Omental fat pad (tissue), 4 donors: ENCODE data around the gene CLMP. TPM values are rescaled to one million over a fixed set of nuclear protein-coding genes. Genes with fewer than 3 reads are reported as not detected.
A peak's percentile ranks its signal among the peaks of the same experiment; 100 is the strongest.

Experiments
- ATAC-seq: fragments of 150-250 bp; one replicate; pipeline ENCODE4 v1.9.1; 2016; ENCODE audit warnings: mild to moderate bottlenecking, moderate library complexity; ENCODE audit not compliant: low FRiP score
- DNase-seq: peaks from one replicate; pipeline ENCODE4 v3.0.0-alpha.2; 2019; ENCODE audit warnings: low spot score
- CTCF ChIP-seq, 3 donors: fragments of 450-650 bp; IDR thresholded peaks; one replicate each; pipeline ENCODE4 v1.5.1; 2016 to 2017; ENCODE audit warnings: antibody characterized with exemption in 3 of 3, mild to moderate bottlenecking in 3 of 3, moderate library complexity in 2 of 3
- total RNA-seq, 4 donors: library from RNA; depleted of rRNA; stranded (reverse); fragments of >200 nt; gene quantifications; one replicate each; pipeline ENCODE4 v1.1.0, GENCODE V29; 2016

The CLMP gene, protein sequence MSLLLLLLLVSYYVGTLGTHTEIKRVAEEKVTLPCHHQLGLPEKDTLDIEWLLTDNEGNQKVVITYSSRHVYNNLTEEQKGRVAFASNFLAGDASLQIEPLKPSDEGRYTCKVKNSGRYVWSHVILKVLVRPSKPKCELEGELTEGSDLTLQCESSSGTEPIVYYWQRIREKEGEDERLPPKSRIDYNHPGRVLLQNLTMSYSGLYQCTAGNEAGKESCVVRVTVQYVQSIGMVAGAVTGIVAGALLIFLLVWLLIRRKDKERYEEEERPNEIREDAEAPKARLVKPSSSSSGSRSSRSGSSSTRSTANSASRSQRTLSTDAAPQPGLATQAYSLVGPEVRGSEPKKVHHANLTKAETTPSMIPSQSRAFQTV
- total RNA-seq = 100 to 1,000 TPM in 3 of 4 donors, 10 to 100 TPM in 1; 89.7 to 182 (median 157) TPM

DNA sequence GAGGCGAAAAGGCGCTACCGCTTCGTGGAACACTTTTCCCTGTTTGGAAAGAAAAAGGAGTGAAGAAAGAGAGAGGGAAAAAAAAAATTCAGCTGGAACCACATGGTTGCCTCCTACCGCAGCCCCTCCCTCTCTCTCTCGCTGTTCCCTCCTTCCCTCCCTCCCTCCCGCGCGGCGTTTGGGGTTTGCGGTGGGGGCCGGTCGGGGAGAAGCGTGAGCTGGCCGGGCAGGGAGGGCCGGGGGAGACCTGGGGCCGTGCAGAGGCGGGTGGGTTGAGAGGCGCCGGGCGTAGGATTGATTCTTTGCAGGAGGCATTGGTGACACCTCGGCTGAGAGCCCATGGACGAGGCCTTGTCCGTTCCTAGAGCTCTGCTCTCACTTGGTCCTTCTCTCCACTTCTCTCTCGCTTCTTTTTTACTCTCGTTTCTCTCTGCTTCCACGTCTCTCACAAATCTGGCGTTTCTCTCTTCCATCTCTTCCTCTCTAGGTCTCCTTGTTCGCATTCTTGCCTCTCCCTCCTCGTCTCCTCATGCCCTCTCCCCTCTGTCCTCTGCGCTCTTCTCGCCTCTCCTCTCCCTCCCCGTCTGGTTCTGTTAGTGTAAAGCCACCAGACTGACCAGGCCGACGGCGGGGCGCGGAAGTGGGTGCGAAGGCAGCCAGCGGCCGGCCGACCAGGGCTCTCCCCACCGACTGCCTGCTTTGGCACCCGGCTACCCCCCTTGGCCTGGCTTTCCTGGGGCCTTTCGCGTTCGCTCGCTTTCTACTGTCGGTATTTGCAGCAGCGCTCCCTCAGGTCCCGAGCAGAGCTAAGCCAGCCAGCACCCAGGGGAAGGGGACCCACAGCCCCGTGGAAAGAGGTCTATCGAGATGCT lies at the start of gene CLMP:
Gene CLMP, minus strand, starts transcription at position 61 of the 872 bp plus-strand sequence. CDS start 308 bp downstream, outside the sequence.
- no peak for DNase-seq
- peak; percentile 72 for ATAC-seq
- no peak for TF ChIP-seq CTCF (IDR thresholded peaks at IDR 0.05)

- no peak for TF ChIP-seq CTCF (IDR thresholded peaks at IDR 0.05)
- DNase-seq = no peak
- no peak for ATAC-seq
Measured at GRCh38 chr11:123241874-123242543, 47.0 kb upstream of the CLMP start.

DNA sequence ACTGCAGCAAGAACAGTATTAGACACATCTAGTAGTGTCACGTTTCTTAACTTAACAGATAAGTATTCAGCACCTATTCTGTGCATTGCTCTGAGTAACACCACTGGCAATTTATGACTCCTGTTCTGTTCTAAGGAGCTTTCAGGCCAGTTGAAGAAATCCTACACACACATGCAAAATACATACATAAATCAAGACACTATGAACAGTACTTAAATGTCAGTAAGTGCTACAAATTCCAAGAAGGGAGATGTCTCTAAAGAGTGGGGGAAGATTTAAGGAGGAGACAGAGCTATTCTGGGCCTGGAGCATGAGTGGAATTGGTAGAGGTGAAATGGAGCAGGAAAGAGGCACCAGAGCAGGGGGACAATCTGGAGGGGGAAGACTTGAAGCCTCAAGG lies 46.2 kb upstream of the CLMP start:
- DNase-seq (no peak), ATAC-seq (no peak)
- no peak for TF ChIP-seq CTCF (IDR thresholded peaks at IDR 0.05)

GRCh38 chr11:123239191-123240150 lies 44.4 kb upstream of the CLMP start:
- DNase-seq (no peak), ATAC-seq (peak; percentile 37)
- no peak for TF ChIP-seq CTCF (IDR thresholded peaks at IDR 0.05)

- no peak for TF ChIP-seq CTCF (IDR thresholded peaks at IDR 0.05)
- ATAC-seq = no peak
- DNase-seq = no peak
Measured at GRCh38 chr11:123238297-123238696, 43.2 kb upstream of the CLMP start.

- TF ChIP-seq CTCF (IDR thresholded peaks at IDR 0.05) = no peak
- no peak for DNase-seq
- no peak for ATAC-seq
Measured at GRCh38 chr11:123236879-123237278, 41.8 kb upstream of the CLMP start.
